Fibroblast of skin of scalp (primary cell): ENCODE data around the gene TBXA2R.
"Not testable (repeated sequence)": the region's sequence is repeated elsewhere in the genome, so short reads cannot be mapped to it uniquely, and the experiment has no call there.

Experiments
- DNase-seq: peaks from one replicate; pipeline ENCODE4 v3.0.0-alpha.2; 2013

The TBXA2R gene

GRCh38 chr19:3604987-3605343, 1.7 kb downstream of the TBXA2R start:
- no peak for DNase-seq

GRCh38 chr19:3604227-3604986, 2.3 kb downstream of the TBXA2R start:
- DNase-seq = no peak

DNA sequence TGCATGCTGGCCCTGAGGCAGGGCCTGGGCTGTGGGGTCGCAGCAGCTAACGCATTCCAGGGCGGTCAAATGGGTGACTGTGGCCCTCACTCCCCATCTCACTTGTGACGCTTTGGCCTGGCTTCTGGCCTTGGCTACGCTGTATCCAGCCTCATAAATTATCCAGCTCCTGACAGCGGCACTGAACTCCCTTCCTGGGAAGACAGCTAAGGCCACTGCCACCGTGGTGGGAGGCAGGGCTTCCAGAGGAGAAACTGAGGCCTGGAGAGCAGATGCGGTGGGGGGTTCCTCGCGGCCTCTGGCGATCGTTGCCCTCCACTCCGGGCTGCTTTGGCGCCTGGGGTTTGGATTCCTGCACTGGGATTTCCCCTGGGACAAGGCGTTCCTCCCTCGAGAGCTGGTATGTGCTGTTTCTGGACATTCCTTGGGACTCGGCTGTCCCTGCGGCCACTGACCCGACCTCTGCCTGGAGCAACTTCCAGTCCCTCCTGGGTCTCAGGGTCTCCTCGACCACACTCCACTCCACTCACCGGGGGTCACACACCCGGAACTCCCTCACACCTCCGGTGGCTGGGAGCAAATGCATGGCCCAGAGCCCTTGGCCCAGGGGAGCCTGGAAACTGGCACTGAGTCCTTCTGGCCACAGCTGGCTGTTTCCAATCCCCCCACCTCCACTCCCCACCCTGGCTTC, 3.4 kb downstream of the TBXA2R start:
- DNase-seq = no peak

GRCh38 chr19:3601021-3601420, 5.7 kb downstream of the TBXA2R start:
- no peak for DNase-seq

- DNase-seq = no peak
Measured at GRCh38 chr19:3599776-3600187, 6.9 kb downstream of the TBXA2R start.

DNA sequence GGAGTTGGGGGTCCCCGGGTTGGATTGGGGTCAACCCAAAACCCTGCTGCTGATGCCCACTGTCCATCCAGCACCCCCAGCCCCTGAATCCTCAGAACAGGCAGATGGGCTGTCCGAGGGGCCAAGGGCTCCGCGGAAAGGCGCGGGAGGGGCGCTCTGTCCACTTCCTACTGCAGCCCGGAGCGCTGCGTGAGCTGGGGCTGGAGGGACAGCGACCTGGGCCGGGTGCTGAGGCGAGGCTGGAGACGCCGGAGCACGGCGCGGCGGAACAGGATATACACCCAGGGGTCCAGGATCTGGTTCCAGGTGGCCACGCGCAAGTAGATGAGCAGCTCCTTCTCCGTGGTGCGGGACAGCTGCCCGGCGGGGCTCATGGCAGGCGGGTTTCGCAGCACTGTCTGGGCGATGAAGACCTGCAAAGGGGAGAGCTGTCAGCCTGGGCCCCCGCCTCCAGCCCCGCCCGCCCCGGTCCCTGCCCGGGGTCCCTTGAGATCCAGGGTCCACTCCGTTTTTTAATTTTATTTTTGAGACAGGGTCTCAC, 11.1 kb downstream of the TBXA2R start:
- no peak for DNase-seq

GRCh38 chr19:3593156-3593555, 13.5 kb downstream of the TBXA2R start:
- no peak for DNase-seq

- DNase-seq = no peak
Measured at GRCh38 chr19:3591876-3592613, 14.6 kb downstream of the TBXA2R start.

DNA sequence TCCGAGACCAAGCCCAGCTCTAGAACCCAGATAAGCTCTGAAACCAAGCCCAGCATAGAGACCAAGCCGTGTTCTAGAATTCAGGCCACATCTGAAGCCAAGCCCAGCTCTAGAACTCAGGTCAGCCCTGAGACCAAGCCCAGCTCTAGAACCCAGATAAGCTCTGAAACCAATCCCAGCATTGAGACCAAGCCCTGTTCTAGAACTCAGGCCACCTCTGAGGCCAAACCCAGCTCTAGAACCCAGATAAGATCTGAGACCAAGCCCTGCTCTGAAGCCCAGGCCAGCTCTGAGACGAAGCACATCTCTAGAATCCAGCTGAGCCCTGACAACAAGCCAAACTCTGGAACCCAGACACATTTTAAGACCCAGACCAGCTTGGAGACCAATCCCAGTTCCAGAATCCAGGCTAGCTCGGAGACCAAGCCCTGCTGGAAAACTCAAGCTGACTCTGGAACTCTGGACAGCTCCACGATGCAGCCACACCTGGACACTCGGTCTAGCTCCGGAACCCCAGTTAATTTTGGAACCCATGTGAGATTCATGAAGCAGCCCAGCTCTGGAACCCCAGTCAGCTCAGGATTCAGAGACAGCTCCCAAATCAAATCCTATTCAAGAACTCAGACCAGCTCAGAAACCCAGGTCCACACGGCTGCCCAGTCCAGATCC, 15.6 kb downstream of the TBXA2R start:
- DNase-seq = no peak

GRCh38 chr19:3589949-3590348, 16.7 kb downstream of the TBXA2R start:
- DNase-seq = no peak

DNA sequence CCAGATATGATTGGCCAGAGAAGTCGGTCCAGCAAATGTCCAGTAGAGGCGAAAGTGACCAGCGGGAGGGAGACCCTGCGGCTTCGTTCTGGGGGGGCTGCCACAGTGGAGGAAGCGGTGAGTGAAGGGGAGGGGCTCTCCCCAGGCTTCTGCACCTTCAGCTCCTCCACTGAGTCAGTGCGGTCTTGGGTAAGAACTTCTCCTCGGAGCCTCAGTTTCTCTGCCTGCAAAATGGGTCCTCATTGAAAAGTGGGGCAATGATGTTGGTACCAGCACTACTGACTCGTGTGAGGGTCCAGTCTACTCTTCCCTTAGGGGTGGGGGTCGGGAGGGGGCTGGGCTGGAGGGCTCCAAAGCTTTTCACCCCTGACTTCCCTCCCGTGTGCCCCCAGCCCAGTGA, 17.2 kb downstream of the TBXA2R start:
- DNase-seq = no peak

DNA sequence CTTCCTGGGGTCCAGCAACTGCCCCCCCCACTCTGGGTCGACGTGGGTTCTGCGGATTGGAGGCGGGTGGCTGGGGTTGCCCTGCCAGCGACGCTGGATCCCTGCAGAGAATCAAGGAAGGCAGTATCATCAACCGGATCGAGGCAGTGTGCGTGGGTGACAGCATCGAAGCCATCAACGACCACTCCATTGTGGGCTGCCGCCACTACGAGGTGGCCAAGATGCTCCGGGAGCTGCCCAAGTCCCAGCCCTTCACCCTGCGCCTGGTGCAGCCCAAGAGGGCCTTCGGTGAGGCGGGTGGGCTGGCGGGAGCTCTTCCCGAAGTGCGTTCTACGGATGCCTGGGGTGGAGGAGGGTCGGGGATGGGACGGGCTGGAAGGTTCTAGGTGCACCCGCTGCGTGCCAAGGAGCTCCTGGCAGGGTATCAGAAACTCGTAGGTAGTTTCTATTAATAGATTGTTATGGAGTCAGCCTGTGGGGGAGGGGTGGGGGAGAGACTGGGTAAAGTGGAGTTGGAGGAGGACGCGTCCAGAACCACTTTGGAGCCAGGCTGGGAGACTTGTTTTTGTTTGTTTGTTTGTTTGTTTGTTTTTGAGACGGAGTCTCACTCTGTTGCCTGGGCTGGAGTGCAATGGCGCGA, 19.8 kb downstream of the TBXA2R start:
- DNase-seq = no peak

DNA sequence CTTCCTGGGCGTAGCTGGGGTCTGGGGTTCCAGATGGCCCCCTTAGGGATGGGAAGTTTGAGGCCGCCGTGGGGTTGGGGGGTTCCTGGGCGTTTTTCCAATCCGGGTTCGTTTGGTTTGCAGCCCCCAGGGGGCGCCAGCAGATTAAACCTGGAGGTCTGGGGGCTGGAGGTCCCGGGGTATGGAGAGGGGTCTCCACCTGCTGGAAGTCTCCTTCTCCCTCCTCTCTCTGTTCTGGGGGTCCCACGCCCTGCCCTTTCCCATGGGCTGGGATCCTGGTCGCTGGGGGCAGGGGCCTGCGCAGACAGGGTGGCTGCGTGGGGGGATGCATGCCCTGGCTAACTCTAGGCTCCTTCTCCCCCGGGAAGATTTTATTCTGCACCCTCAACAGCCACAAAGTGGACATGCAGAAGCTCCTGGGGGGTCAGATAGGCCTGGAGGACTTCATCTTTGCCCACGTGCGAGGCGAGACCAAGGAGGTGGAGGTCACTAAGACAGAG, 20.5 kb downstream of the TBXA2R start:
- DNase-seq = no peak

DNA sequence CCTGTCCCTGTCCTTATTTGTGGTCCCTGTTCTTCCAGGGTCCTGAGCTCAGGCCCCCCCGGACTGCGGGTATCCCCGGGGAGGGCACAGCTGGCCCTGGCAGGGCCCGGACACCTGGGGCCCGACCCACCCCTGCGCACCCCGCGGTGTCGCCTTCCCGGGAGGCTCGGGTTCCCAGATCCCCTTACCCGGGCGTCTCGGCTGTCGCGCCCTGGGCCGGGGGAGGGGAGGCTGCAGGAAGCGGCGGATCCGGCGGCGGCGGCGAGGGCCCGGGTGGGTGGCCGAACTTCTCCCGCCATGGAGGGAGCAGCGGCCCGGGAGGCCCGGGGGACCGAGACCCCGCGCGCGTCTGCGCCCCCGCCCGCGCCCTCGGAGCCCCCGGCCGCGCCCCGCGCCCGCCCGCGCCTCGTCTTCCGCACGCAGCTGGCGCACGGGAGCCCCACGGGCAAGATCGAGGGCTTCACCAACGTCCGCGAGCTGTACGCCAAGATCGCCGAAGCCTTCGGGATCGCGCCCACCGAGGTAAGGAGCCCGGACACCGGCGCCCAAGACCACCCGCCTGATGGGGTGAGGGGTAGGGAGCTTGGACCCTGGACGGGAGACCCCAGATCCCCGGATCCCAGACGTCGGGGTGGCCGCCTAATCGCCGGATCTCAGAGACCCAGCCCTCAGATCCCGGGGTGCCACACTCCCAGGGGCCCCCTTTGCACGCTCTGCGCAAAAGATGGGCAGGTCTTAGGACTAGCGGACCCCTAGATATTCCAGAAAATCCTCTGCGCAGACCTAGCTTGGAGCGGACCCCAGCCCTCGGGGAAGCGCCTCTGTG, 21.2 kb downstream of the TBXA2R start, which contains the start of gene GIPC3:
GIPC3 (plus strand) TSS at position 178 of the 826 bp plus-strand sequence; CDS start at position 298, 120 bp downstream.
- DNase-seq = no peak

DNA sequence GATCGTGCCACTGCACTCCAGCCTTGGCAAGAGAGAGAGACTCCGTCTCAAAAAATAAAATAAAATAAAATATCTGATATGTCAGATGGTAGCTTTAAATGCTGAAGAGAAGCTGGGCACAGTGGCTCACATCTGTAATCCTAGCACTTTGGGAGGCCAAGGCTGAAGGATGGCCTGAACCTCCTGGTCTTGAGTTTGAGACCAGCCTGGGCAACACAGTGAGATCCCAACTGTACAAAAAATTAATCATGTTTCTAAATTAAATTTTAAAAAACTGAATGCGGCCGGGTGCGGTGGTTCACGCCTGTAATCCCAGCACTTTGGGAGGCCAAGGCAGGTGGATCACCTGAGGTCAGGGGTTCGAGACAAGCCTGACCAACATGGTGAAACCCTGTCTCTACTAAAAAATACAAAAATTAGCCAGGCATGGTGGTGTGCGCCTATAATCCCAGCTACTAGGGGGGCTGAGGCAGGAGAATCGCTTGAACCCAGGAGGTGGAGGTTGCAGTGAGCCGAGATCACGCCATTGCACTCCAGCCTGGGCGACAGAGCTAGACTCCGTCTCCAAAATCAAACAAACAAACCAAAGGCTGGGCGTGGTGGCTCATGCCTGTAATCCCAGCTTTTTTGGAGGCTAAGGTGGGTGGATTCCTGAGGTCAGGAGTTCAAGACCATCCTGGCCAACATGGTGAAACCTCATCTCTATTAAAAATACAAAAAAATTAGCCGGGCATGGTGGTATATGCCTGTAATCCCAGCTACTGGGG, 22.5 kb downstream of the TBXA2R start:
- not testable (repeated sequence) for DNase-seq

- not testable (repeated sequence) for DNase-seq
Measured at GRCh38 chr19:3581792-3582191, 24.9 kb downstream of the TBXA2R start.

GRCh38 chr19:3580156-3580934, 26.3 kb downstream of the TBXA2R start:
- peak; percentile 88 for DNase-seq

GRCh38 chr19:3578390-3578789, 28.3 kb downstream of the TBXA2R start:
- DNase-seq = no peak

- DNase-seq = no peak
Measured at GRCh38 chr19:3577723-3578344, 28.8 kb downstream of the TBXA2R start.
